GM23338 (cell line): Measurements from ENCODE around the gene KIAA1614. TPM values are rescaled to one million over a fixed set of nuclear protein-coding genes. Genes with fewer than 3 reads are reported as not detected.
A peak's percentile ranks its signal among the peaks of the same experiment; 100 is the strongest.

Experiments
- ATAC-seq: fragments of 200-7000 bp; cut with Tn5 transposase; 3 replicates; pipeline ENCODE4 v1.9.1; 2020
- DNase-seq: peaks from one replicate; pipeline ENCODE4 v3.0.0-alpha.2; 2015; ENCODE audit warnings: low spot score
- H2AFZ ChIP-seq: fragments of 200-600 bp; sonication (generic); 2 replicates; pipeline ENCODE4 v1.8.0; 2016; ENCODE audit warnings: antibody characterized with exemption, mild to moderate bottlenecking, moderate library complexity
- H3F3A ChIP-seq: fragments of 200-600 bp; sonication (generic); replicated peaks from 2 replicates; pipeline ENCODE4 v1.8.0; 2017; ENCODE audit warnings: antibody characterized with exemption, mixed run types, low read depth
- H3K27ac ChIP-seq: fragments of 200-600 bp; sonication (generic); 2 replicates; pipeline ENCODE4 v1.6.1; 2016; ENCODE audit warnings: low read depth
- H3K27me3 ChIP-seq: fragments of 200-600 bp; sonication (generic); 2 replicates; pipeline ENCODE4 v1.8.0; 2016; ENCODE audit warnings: mild to moderate bottlenecking, mixed run types, moderate library complexity; ENCODE audit not compliant: insufficient read depth
- H3K36me3 ChIP-seq: fragments of 200-600 bp; sonication (generic); 2 replicates; pipeline ENCODE4 v1.8.0; 2016; ENCODE audit warnings: mild to moderate bottlenecking; ENCODE audit not compliant: insufficient read depth
- H3K4me1 ChIP-seq: fragments of 200-600 bp; sonication (generic); 2 replicates; pipeline ENCODE4 v1.8.0; 2016; ENCODE audit warnings: mild to moderate bottlenecking, moderate library complexity; ENCODE audit not compliant: insufficient read depth
- H3K4me2 ChIP-seq: fragments of 200-600 bp; sonication (generic); 2 replicates; pipeline ENCODE4 v1.7.1; 2017; ENCODE audit warnings: mixed run types
- H3K4me3 ChIP-seq: fragments of 200-600 bp; sonication (generic); 2 replicates; pipeline ENCODE4 v1.6.1; 2016; ENCODE audit warnings: mixed run types
- H3K79me2 ChIP-seq: fragments of 200-600 bp; sonication (generic); replicated peaks from 2 replicates; pipeline ENCODE4 v1.8.0; 2017; ENCODE audit warnings: mild to moderate bottlenecking; ENCODE audit not compliant: insufficient read depth
- H3K9me2 ChIP-seq: fragments of 200-600 bp; sonication (generic); 2 replicates; pipeline ENCODE4 v1.8.0; 2017; ENCODE audit not compliant: insufficient read depth
- H4K20me1 ChIP-seq: fragments of 200-600 bp; sonication (generic); replicated peaks from 2 replicates; pipeline ENCODE4 v1.8.0; 2017; ENCODE audit warnings: mild to moderate bottlenecking; ENCODE audit not compliant: insufficient read depth
- H3K27ac Mint-ChIP-seq: 2 replicates; pipeline ENCODE4 v1.8.0; 2020; ENCODE audit warnings: inconsistent platforms, mild to moderate bottlenecking, moderate library complexity, mixed read lengths
- H3K27me3 Mint-ChIP-seq: 3 replicates; pipeline ENCODE4 v1.8.0; 2022; ENCODE audit warnings: low read depth, mild to moderate bottlenecking, moderate library complexity, mixed read lengths, inconsistent platforms; ENCODE audit not compliant: insufficient read depth, poor library complexity
- H3K36me3 Mint-ChIP-seq: 3 replicates; pipeline ENCODE4 v1.8.0; 2021; ENCODE audit warnings: low read depth, mild to moderate bottlenecking, inconsistent platforms, moderate library complexity, mixed read lengths
- H3K4me1 Mint-ChIP-seq: 3 replicates; pipeline ENCODE4 v1.8.0; 2020; ENCODE audit warnings: mild to moderate bottlenecking, inconsistent platforms, mixed read lengths
- H3K4me3 Mint-ChIP-seq: 3 replicates; pipeline ENCODE4 v1.8.0; 2021; ENCODE audit warnings: moderate library complexity, mild to moderate bottlenecking, inconsistent platforms, mixed read lengths
- H3K9me3 Mint-ChIP-seq: 3 replicates; pipeline ENCODE4 v1.8.0; 2020; ENCODE audit warnings: moderate library complexity, mild to moderate bottlenecking, inconsistent platforms, mixed read lengths
- EZH2 ChIP-seq: fragments of 200-600 bp; sonication (generic); IDR thresholded peaks from one replicate; pipeline ENCODE4 v1.8.0; 2017; ENCODE audit warnings: antibody characterized with exemption, mild to moderate bottlenecking, low read depth; ENCODE audit not compliant: unreplicated experiment
- JUNB ChIP-seq: IDR thresholded peaks from one replicate; pipeline ENCODE4 v1.6.1; 2016; ENCODE audit warnings: antibody characterized with exemption; ENCODE audit not compliant: unreplicated experiment
- POLR2AphosphoS5 ChIP-seq: IDR thresholded peaks from 2 replicates; pipeline ENCODE4 v1.6.1; 2016; ENCODE audit warnings: antibody characterized with exemption, low read depth
- ZNF114 ChIP-seq: fragments of 250-450 bp; sonication (Bioruptor Pico); IDR thresholded peaks from 2 replicates; pipeline ENCODE4 v1.5.0; 2020; ENCODE audit warnings: mild to moderate bottlenecking, moderate library complexity
- ZNF331 ChIP-seq: fragments of 250-450 bp; sonication (Bioruptor Pico); IDR thresholded peaks from 2 replicates; pipeline ENCODE4 v1.5.0; 2020; ENCODE audit warnings: low read depth, mild to moderate bottlenecking, moderate library complexity
- polyA plus RNA-seq: library from polyadenylated mRNA; unstranded; fragments of >200 nt; fragmentation: Nextera tagmentation; extraction: Ambion mirVana; gene quantifications from 2 replicates; pipeline ENCODE4 v1.2.1, GENCODE V29; 2016
- total RNA-seq: library from RNA; depleted of rRNA; stranded (reverse); fragments of >200 nt; shearing (Covaris generic); gene quantifications from 2 replicates; pipeline ENCODE4 v1.2.3, GENCODE V29; 2014
- TF ChIP-seq, protein P1 (sequence below): IDR thresholded peaks from one replicate; pipeline ENCODE4 v1.6.1; 2018; ENCODE audit warnings: antibody characterized with exemption; ENCODE audit not compliant: unreplicated experiment
- TF ChIP-seq, protein P2 (sequence below): IDR thresholded peaks from 2 replicates; pipeline ENCODE4 v1.6.1; 2016; ENCODE audit warnings: antibody characterized with exemption
- TF ChIP-seq, protein P3 (sequence below), 2 experiments: fragments of 200-600 bp in 1 of 2; sonication (generic) in 1 of 2; conservative IDR thresholded peaks; 2 replicates each; pipeline versions ENCODE4 v1.5.1 to v1.6.1; 2016 to 2017; ENCODE audit warnings: antibody characterized with exemption in 2 of 2, low read depth in 2 of 2, mild to moderate bottlenecking in 2 of 2, moderate library complexity in 1 of 2

KIAA1614 gene
- total and polyA plus RNA-seq, 2 experiments from 2014 or later: 1.1 to 1.8 TPM

DNA sequence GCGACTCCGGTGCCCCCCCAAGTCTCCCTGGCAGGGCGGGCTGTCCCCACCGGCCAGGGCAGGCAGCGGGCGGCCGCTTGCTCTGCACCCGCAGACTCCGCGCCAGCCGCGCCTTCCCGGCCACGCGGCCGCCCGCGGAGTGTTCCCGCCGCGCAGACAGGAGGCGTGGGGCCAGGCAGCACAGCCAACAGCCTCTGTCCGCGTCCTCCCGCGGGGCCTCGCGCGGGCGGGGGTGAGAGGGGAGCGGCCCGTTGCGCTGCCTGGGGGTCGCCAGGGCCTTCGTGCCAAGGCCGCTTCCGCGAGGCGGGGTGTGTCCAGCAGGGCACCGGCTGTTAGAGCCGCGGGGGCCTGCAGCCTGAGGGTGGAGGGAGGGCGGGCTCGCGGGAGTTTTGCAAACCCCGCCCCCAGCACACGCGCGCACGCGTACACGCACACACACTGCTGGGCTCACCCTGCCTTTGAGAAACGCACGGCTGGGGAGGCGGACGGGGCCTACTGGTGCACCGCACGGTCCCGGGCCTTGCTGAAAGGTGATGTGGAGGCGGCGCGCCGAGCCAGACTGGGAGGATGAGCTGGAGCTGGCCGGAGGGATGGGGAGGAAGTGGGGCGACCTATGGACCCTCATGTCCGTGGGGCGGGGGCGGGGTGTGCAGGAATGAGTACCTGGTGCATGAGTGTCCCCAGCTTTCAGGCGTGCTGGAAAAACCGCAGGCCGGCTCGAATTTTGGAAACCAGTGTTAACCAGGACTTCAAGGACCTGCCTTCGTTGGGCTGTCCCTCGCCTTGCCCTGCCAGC is 41.5 kb downstream of the KIAA1614 start:
- no peak overlapping the region for H3K27ac ChIP-seq
- H3K4me1 ChIP-seq: peaks cover 3% of the 10 kb centered on the region
- DNase-seq: peak; percentile 63
- Mint-ChIP-seq H3K27ac (no peak overlapping the region), H3K4me1 (peaks cover 31% of the 10 kb centered on the region), H3K4me3 (peak overlapping the region; percentile 43; the same call in 2 of the 3 replicates), H3K36me3 (peaks cover 20% of the 10 kb centered on the region), H3K9me3 (peaks cover 7% of the 10 kb centered on the region; the same call in 1 of the 3 replicates), H3K27me3 (peaks cover 10% of the 10 kb centered on the region)
- no peaks in the 10 kb centered on the region for H3K9me2 ChIP-seq
- peak; percentile 67 for ATAC-seq
- H4K20me1 ChIP-seq: no peaks in the 10 kb centered on the region; the same call in 1 of the 2 replicates
- peak; percentile 34; the same call in 1 of the 2 replicates for TF ChIP-seq POLR2AphosphoS5
- TF ChIP-seq, protein P1, sequence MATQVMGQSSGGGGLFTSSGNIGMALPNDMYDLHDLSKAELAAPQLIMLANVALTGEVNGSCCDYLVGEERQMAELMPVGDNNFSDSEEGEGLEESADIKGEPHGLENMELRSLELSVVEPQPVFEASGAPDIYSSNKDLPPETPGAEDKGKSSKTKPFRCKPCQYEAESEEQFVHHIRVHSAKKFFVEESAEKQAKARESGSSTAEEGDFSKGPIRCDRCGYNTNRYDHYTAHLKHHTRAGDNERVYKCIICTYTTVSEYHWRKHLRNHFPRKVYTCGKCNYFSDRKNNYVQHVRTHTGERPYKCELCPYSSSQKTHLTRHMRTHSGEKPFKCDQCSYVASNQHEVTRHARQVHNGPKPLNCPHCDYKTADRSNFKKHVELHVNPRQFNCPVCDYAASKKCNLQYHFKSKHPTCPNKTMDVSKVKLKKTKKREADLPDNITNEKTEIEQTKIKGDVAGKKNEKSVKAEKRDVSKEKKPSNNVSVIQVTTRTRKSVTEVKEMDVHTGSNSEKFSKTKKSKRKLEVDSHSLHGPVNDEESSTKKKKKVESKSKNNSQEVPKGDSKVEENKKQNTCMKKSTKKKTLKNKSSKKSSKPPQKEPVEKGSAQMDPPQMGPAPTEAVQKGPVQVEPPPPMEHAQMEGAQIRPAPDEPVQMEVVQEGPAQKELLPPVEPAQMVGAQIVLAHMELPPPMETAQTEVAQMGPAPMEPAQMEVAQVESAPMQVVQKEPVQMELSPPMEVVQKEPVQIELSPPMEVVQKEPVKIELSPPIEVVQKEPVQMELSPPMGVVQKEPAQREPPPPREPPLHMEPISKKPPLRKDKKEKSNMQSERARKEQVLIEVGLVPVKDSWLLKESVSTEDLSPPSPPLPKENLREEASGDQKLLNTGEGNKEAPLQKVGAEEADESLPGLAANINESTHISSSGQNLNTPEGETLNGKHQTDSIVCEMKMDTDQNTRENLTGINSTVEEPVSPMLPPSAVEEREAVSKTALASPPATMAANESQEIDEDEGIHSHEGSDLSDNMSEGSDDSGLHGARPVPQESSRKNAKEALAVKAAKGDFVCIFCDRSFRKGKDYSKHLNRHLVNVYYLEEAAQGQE: no peak
- peaks cover 6% of the 10 kb centered on the region; the same call in 1 of the 2 replicates for H3F3A ChIP-seq
- no peaks in the 10 kb centered on the region for H3K36me3 ChIP-seq
- H3K27me3 ChIP-seq: no peaks in the 10 kb centered on the region
- peak overlapping the region; percentile 78 for H3K4me2 ChIP-seq
- peak overlapping the region; percentile 56 for H3K4me3 ChIP-seq
- no peak overlapping the region for H2AFZ ChIP-seq
- no peaks in the 10 kb centered on the region for H3K79me2 ChIP-seq

DNA sequence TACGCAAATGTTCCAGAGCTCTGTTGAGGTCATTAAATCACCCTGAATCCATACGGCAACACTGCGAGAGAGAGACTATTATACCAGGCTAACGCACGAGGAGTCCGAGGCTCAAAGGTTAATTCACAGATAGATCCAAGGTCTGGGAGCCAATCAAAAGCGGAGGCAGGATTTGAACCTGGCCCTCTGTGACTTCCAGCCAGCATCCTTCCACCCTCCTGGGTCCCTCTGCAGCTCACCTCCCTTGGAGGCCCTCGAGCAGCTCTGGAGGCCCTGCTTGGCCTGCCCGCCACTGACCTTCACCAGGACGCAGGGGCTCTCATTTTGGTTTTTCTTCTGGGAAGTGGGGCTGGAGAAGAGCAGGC is 42.1 kb downstream of the KIAA1614 start:
- Histone ChIP-seq H3K9me2 (no peaks in the 10 kb centered on the region), H2AFZ (no peak overlapping the region), H3K36me3 (no peaks in the 10 kb centered on the region), H3K27ac (no peak overlapping the region), H4K20me1 (no peaks in the 10 kb centered on the region; the same call in 1 of the 2 replicates), H3K27me3 (no peaks in the 10 kb centered on the region), H3K79me2 (no peaks in the 10 kb centered on the region), H3K4me1 (0 out of 2 replicates have a peak, but pooled peaks cover 3% of the 10 kb centered on the region), H3F3A (peaks cover 6% of the 10 kb centered on the region; the same call in 1 of the 2 replicates), H3K4me2 (peak overlapping the region; percentile 78), H3K4me3 (0 out of 2 replicates have a peak overlapping the region, but pooled peaks have one; percentile 56)
- H3K9me3 Mint-ChIP-seq: peaks cover 8% of the 10 kb centered on the region
- peak overlapping the region; percentile 43; the same call in 2 of the 3 replicates for H3K4me3 Mint-ChIP-seq
- peaks cover 30% of the 10 kb centered on the region for H3K4me1 Mint-ChIP-seq
- DNase-seq (no peak), ATAC-seq (no peak; the same call in 2 of the 3 replicates)
- no peak overlapping the region for H3K27ac Mint-ChIP-seq
- peaks cover 25% of the 10 kb centered on the region for H3K36me3 Mint-ChIP-seq
- peaks cover 8% of the 10 kb centered on the region for H3K27me3 Mint-ChIP-seq
- TF ChIP-seq, protein P1: no peak
- TF ChIP-seq POLR2AphosphoS5 (no peak), EZH2 (no peak), JUNB (no peak), ZNF331 (no peak), ZNF114 (no peak)
- TF ChIP-seq, protein P2, sequence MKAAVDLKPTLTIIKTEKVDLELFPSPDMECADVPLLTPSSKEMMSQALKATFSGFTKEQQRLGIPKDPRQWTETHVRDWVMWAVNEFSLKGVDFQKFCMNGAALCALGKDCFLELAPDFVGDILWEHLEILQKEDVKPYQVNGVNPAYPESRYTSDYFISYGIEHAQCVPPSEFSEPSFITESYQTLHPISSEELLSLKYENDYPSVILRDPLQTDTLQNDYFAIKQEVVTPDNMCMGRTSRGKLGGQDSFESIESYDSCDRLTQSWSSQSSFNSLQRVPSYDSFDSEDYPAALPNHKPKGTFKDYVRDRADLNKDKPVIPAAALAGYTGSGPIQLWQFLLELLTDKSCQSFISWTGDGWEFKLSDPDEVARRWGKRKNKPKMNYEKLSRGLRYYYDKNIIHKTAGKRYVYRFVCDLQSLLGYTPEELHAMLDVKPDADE: no peak
- TF ChIP-seq, protein P3, sequence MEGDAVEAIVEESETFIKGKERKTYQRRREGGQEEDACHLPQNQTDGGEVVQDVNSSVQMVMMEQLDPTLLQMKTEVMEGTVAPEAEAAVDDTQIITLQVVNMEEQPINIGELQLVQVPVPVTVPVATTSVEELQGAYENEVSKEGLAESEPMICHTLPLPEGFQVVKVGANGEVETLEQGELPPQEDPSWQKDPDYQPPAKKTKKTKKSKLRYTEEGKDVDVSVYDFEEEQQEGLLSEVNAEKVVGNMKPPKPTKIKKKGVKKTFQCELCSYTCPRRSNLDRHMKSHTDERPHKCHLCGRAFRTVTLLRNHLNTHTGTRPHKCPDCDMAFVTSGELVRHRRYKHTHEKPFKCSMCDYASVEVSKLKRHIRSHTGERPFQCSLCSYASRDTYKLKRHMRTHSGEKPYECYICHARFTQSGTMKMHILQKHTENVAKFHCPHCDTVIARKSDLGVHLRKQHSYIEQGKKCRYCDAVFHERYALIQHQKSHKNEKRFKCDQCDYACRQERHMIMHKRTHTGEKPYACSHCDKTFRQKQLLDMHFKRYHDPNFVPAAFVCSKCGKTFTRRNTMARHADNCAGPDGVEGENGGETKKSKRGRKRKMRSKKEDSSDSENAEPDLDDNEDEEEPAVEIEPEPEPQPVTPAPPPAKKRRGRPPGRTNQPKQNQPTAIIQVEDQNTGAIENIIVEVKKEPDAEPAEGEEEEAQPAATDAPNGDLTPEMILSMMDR (conservative IDR thresholded peaks at IDR 0.05; ENCODE audit: low read depth in 2 of 2): no peak
